ENCODE results near the gene HSF5.

DNA sequence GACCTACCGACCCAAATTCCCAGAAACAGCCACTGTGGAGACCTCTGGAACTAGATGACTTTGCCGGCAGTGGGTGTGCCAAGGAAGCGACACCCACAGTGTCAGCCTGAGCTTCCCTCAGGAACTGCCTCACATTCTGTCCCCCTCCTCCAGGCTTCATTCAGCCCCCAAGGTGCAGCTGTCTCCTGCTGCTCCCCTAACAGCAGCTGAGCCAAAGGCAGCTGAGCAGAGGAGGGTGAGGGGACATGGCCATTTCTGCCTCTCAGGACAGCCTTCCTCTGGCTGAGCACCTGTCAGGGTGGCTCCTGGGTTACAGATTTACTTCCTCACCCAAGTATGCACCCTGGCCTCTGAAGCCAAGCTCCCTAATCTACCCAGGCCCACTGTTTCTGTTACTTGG, 48.3 kb upstream of the HSF5 start:
- TF ChIP-seq, protein P1, sequence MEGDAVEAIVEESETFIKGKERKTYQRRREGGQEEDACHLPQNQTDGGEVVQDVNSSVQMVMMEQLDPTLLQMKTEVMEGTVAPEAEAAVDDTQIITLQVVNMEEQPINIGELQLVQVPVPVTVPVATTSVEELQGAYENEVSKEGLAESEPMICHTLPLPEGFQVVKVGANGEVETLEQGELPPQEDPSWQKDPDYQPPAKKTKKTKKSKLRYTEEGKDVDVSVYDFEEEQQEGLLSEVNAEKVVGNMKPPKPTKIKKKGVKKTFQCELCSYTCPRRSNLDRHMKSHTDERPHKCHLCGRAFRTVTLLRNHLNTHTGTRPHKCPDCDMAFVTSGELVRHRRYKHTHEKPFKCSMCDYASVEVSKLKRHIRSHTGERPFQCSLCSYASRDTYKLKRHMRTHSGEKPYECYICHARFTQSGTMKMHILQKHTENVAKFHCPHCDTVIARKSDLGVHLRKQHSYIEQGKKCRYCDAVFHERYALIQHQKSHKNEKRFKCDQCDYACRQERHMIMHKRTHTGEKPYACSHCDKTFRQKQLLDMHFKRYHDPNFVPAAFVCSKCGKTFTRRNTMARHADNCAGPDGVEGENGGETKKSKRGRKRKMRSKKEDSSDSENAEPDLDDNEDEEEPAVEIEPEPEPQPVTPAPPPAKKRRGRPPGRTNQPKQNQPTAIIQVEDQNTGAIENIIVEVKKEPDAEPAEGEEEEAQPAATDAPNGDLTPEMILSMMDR (IDR thresholded peaks at IDR 0.05): no peak
- TF ChIP-seq POLR2AphosphoS5 (IDR thresholded peaks at IDR 0.05) (no peak), EP300 (IDR thresholded peaks at IDR 0.05) (no peak), POLR2A (IDR thresholded peaks at IDR 0.05) (no peak)

All from suprapubic skin (tissue), 4 donors.